Left renal cortex interstitium (tissue), 4 donors: Measurements from ENCODE around the gene RASGRP3. TPM values are rescaled to one million over a fixed set of nuclear protein-coding genes. Genes with fewer than 3 reads are reported as not detected.

Experiments used
- DNase-seq, 4 donors: peaks; one replicate each; pipeline ENCODE4 v3.0.0-alpha.2; 2013; ENCODE audit warnings: low read depth in 4 of 4, low spot score in 2 of 4, missing footprints in 1 of 4
- polyA plus RNA-seq, 4 donors: library from polyadenylated mRNA; unstranded; fragments of 120-200 nt; gene quantifications; one replicate each; pipeline ENCODE4 v1.2.1, GENCODE V29; 2013; ENCODE audit not compliant: insufficient read length in 4 of 4

RASGRP3 gene
- polyA plus RNA-seq, 4 donors: 12.9 to 26.8 (median 18.1) TPM

DNA sequence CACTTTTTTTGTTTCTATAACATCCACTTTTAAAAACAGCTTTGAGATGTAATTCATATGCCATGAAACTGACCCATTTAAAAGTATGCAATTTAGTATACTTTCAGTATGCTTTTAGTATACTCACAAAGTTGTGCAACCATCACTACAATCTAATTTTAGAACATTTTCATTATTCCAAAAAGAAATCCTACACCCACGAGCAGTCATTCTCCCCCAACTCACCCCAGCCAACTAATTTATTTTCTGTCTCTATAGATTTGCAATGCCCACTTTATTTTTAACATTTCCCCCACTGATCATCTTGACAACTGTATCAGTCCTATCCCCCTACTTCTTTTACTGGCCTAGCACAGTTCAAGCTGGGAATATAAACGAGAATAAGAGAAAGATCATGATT lies 83.6 kb downstream of the RASGRP3 start:
- DNase-seq: no peak

- DNase-seq: no peak
Observed at GRCh38 chr2:33561872-33562271, 85.4 kb downstream of the RASGRP3 start.

- no peak for DNase-seq
Observed at GRCh38 chr2:33570681-33571080, 94.2 kb downstream of the RASGRP3 start.

DNA sequence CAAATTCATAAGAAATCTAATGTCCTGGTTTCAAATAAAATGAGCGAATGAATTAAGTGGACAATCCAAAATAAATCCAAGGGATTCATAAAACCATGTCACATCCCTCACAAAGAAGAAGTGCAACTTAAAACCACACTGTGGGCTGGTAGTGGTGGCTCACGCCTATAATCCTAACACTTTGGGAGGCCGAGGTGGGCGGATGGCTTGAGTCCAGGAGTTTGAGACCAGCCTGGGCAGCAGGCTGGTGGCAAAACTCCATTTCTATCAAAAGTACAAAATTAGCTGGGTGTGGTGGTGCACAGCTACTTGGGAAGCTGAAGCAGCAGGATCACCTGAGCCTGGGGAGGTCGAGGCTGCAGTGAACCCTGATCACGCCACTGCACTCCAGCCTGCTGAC lies 97.2 kb downstream of the RASGRP3 start:
- DNase-seq: no peak

- no peak for DNase-seq
Observed at GRCh38 chr2:33577084-33577483, 100.6 kb downstream of the RASGRP3 start.

GRCh38 chr2:33577668-33578067 lies 101.2 kb downstream of the RASGRP3 start:
- no peak for DNase-seq

- DNase-seq: no peak
Observed at GRCh38 chr2:33579227-33579626, 102.8 kb downstream of the RASGRP3 start.

DNA sequence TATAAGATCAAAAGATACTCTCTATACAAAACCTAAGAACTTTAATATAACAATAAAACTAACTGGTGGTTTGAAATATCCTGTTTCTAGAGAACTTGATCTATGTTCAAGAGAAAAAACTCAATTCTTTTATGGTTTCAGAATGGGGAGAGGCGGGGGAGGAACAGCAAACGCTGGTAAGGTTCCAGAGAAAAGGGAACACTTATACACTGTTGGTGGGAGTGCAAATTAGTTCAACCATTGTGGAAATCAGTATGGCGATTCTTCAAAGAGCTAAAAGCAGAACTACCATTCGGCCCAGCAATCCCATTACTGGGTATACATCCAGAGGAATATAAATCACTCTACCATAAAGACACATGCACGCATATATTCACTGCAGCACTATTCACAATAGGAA lies 105.4 kb downstream of the RASGRP3 start:
- no peak for DNase-seq

GRCh38 chr2:33583194-33583938 lies 106.9 kb downstream of the RASGRP3 start:
- peak in 1 of 4 donors; percentile 44 for DNase-seq

- no peak for DNase-seq
Observed at GRCh38 chr2:33586766-33587165, 110.3 kb downstream of the RASGRP3 start.

- no peak for DNase-seq
Observed at GRCh38 chr2:33588232-33588631, 111.8 kb downstream of the RASGRP3 start.

GRCh38 chr2:33589444-33589843 lies 113.0 kb downstream of the RASGRP3 start:
- no peak for DNase-seq

- no peak for DNase-seq
Observed at GRCh38 chr2:33595385-33595784, 118.9 kb downstream of the RASGRP3 start.

GRCh38 chr2:33597026-33597425 lies 120.6 kb downstream of the RASGRP3 start:
- no peak for DNase-seq

GRCh38 chr2:33598561-33599174 lies 122.2 kb downstream of the RASGRP3 start:
- DNase-seq: no peak

DNA sequence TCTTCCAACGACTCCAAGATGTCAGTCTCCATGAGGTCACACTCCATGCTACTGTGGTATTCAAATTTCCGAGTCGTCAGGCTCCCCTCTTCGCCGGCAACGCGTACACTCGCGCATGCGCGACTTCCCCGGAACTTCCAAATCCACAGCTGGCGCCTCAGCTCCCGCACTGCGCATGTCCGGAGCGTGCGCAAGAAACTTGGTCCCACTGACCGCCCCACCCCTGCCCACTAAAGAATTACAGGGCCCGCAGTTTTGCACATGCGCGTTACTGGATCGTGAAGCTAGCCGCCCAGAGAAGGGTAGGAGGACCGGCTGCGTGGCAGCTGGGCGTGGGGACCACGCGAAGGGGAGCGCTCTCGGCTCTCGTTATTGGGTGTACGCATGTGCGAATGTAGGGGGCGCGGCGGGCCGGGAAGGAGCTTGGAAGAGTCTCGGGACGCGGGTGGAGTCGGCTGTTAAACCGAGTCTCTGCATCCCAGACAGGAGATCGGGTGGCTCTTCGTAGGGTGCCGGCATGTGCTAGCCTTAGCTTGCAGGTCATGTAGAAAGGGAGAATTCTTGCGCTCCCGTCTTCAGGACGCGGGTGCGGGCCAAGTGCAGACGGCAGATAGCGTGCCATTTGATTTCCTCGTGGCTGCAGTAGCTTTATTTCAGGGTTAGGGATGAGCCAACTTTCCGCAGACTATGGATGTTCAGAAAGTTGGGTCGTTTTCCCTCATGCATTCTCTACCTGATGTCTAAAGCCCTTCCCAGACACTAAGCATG lies 122.9 kb downstream of the RASGRP3 start, which contains the start of gene FAM98A:
Gene FAM98A, minus strand, starts transcription at position 125 of the 768 bp plus-strand sequence. Its CDS starts 78 bp downstream, at position 47.
- DNase-seq: peak; percentile 94 to 99 (median 98)

- DNase-seq: no peak
Observed at GRCh38 chr2:33599943-33600192, 123.4 kb downstream of the RASGRP3 start.

GRCh38 chr2:33602201-33602830 lies 125.9 kb downstream of the RASGRP3 start:
- no peak for DNase-seq

- DNase-seq: no peak
Observed at GRCh38 chr2:33603416-33603815, 127.0 kb downstream of the RASGRP3 start.

DNA sequence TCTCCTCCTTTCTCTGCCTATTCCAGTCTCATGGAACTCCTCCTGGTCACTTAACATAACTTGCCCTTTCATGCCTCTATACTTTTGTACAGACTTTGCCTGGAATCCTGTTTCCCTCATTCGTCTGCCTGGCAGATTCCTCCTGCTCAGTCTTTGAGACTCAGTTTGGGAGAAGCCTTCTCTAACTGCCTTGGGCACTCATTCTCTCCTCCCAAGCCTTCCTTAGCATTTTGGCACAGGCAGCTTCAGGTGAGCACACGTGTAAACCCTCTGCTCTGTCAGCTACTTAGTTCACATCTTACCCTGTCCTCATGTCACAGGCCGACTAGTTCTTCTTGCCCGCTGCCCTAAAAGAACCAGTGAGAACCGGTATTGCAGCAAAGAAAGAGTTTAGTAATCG lies 128.6 kb downstream of the RASGRP3 start:
- DNase-seq: no peak

GRCh38 chr2:33606100-33606499 lies 129.7 kb downstream of the RASGRP3 start:
- DNase-seq: no peak
